Small intestine (tissue), 7 donors: ENCODE results near the gene DOCK4. TPM values are rescaled to one million over a fixed set of nuclear protein-coding genes. Genes with fewer than 3 reads are reported as not detected.

Experiments used
- DNase-seq, 2 donors: peaks; one replicate each; pipeline versions ENCODE4 v3.0.0 to v3.0.0-alpha.2; 2013
- FAIRE-seq: peaks from 2 replicates; lab custom pipeline; 2012; peaks lifted over from hg19 to GRCh38; lab: Jason Lieb, UNC
- H3K27ac ChIP-seq, 3 donors: one replicate each; pipeline ENCODE4 v1.5.1; 2013; ENCODE audit warnings: low read length in 2 of 3, mild to moderate bottlenecking in 2 of 3, control low read depth in 1 of 3, inconsistent platforms in 1 of 3, low read depth in 1 of 3, moderate library complexity in 1 of 3
- H3K27me3 ChIP-seq, 3 donors: one replicate each; pipeline ENCODE4 v1.6.1; 2013; ENCODE audit warnings: low read length in 3 of 3, inconsistent platforms in 1 of 3; ENCODE audit not compliant: control insufficient read depth in 3 of 3, insufficient read depth in 3 of 3
- H3K36me3 ChIP-seq, 3 donors: one replicate each; pipeline ENCODE4 v1.6.1; 2013; ENCODE audit warnings: low read length in 3 of 3, inconsistent platforms in 1 of 3, low read depth in 1 of 3, mild to moderate bottlenecking in 1 of 3, moderate library complexity in 1 of 3; ENCODE audit not compliant: control insufficient read depth in 3 of 3, insufficient read depth in 2 of 3
- H3K4me1 ChIP-seq, 3 donors: one replicate each; pipeline ENCODE4 v1.6.1; 2013; ENCODE audit warnings: low read length in 2 of 3, inconsistent platforms in 1 of 3, low read depth in 1 of 3, mild to moderate bottlenecking in 1 of 3, moderate library complexity in 1 of 3; ENCODE audit not compliant: control insufficient read depth in 3 of 3, insufficient read depth in 2 of 3
- H3K4me3 ChIP-seq, 3 donors: one replicate each; pipeline ENCODE4 v1.5.1; 2013; ENCODE audit warnings: low read length in 3 of 3, control low read depth in 1 of 3, inconsistent platforms in 1 of 3, low read depth in 1 of 3, mild to moderate bottlenecking in 1 of 3, moderate library complexity in 1 of 3
- H3K9me3 ChIP-seq, 2 donors: one replicate each; pipeline ENCODE4 v1.6.1; 2013; ENCODE audit warnings: low read depth in 1 of 2, low read length in 1 of 2; ENCODE audit not compliant: control insufficient read depth in 2 of 2, insufficient read depth in 1 of 2
- WGBS, 3 donors: extraction: QIAGEN DNeasy Blood & Tissue Kit; methylation state at CpG; one replicate each; pipeline ENCODE4 v1.1.7; 2013; 5-methylcytosine and 5-hydroxymethylcytosine counted together
- polyA plus RNA-seq, 4 donors: library from polyadenylated mRNA; stranded (reverse) in 3 of 4; unstranded in 1 of 4; fragments of 200-250 nt in 3 of 4; fragments of 120-200 nt in 1 of 4; gene quantifications; one replicate each; pipeline versions ENCODE4 v1.2.1 to v1.2.3, GENCODE V29; 2013
- donor health status: healthy with polysubstance abuse.
- donor health status: control.
- donor health status: control.
- donor health status: Bipolar disorder and iron deficiency.
- donor health status: healthy.

Gene DOCK4
- polyA plus RNA-seq, 4 donors, result 1.9 to 4.1 (median 3.8) TPM; not detected in 1

DNA sequence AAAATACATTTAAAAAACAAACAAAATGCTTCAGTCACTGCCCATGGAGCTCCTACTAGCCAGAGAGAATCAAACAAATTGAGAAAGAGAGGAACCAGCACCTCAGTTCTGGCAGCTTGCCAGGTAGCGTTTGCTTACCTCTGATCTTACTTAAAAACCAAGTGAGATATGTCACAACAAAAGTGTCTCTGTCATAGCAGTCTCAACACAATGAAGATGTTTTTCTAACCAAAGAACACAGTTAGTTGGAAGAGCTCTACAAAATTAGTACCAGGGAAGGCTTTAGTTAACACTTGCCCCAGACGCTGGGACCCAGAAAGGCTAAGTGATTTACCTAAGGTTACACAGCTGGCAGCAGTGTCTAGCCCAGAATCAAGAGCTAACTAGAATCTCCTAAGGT lies 3.4 kb downstream of the DOCK4 start:
- FAIRE-seq (no peak), DNase-seq (peak in 1 of 2 donors; percentile 8)
- WGBS, 3 donors, result 23 to 37% (median 34%) methylated on average over 2 of the region's 2 CpGs
- no peaks in the 10 kb centered on the region for H3K9me3 ChIP-seq
- H3K27ac ChIP-seq, result no peak overlapping the region
- peaks cover 0 to 17% (median 2%) of the 10 kb centered on the region in 3 donors for H3K27me3 ChIP-seq
- no peak overlapping the region for H3K4me3 ChIP-seq
- H3K4me1 ChIP-seq, result peaks cover 0 to 10% (median 4%) of the 10 kb centered on the region in 3 donors
- H3K36me3 ChIP-seq, result no peaks in the 10 kb centered on the region

DNA sequence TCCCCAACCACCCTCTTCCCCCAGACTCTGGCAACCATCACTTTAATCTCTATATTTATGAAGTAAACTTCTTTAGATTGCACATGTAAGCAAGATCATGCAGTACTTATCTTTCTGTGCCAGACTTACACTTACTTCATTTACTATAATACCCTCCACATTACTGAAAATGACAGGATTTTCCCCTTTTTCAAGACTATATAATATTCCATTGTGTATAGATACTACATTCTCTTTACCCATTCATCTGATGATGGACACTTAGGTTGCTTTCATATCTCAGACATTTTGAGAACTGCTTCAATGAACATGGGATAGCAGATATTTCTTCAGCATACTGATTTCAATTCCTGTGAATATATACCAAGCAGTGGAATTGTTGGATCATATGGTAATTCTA lies 4.4 kb downstream of the DOCK4 start:
- Histone ChIP-seq H3K9me3 (no peaks in the 10 kb centered on the region), H3K4me3 (no peak overlapping the region), H3K4me1 (peaks cover 0 to 6% (median 4%) of the 10 kb centered on the region in 3 donors), H3K27ac (no peak overlapping the region), H3K36me3 (no peaks in the 10 kb centered on the region), H3K27me3 (peaks cover 0 to 17% (median 2%) of the 10 kb centered on the region in 3 donors)
- FAIRE-seq, result no peak
- no peak for DNase-seq

DNA sequence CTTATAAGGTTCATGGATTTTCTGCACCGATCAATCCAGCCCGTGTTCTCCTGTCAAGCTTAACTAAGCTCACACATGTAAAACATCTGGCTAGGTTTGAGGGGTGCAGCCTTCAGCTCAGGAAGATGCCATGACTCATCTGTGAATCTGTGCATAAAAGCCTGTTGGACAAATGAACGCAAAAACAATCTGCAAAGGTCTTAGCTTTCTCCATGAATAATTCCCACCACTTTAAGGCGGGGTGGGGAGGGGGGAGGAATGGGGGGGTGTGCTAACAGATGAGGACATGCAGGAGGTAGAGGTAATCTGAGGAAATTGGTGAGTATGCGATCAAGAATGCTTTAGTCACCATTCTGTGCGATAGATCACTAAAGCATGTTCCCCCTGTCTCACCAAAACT lies 4.8 kb downstream of the DOCK4 start:
- Histone ChIP-seq H3K4me3 (no peak overlapping the region), H3K36me3 (no peaks in the 10 kb centered on the region), H3K9me3 (no peaks in the 10 kb centered on the region), H3K27ac (no peak overlapping the region), H3K4me1 (peaks cover 0 to 6% (median 4%) of the 10 kb centered on the region in 3 donors), H3K27me3 (peaks cover 0 to 17% (median 2%) of the 10 kb centered on the region in 3 donors)
- no peak for FAIRE-seq
- DNase-seq, result no peak
- WGBS, 3 donors, result 79 to 83% (median 81%) methylated on average over 6 of the region's 6 CpGs

DNA sequence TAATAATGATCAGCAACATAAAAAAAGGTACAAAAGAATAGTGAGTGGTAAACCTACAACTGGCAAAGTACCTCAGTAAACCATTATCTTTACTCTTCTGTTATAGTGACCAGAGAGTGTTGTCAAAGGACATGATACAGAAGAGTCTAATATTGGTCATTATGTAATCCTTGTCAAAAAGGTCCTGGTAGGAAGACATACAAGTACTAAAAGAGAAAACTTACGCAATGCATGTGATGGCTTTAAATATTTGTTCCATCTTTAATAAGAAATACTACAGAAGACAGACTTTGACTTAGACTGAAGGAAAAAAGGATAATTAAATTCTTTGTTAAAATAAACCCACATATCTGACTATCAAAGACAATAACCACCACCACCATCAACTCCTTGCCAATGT lies 6.5 kb downstream of the DOCK4 start:
- H3K9me3 ChIP-seq, result no peaks in the 10 kb centered on the region
- H3K27ac ChIP-seq, result no peak overlapping the region
- FAIRE-seq, result no peak
- DNase-seq, result no peak
- no peak overlapping the region for H3K4me3 ChIP-seq
- no peaks in the 10 kb centered on the region for H3K36me3 ChIP-seq
- WGBS, 3 donors, result 94 to 97% (median 97%) methylated on average over 1 of the region's 1 CpG
- peaks cover 0 to 4% (median 4%) of the 10 kb centered on the region in 3 donors for H3K4me1 ChIP-seq
- H3K27me3 ChIP-seq, result peaks cover 0 to 8% (median 2%) of the 10 kb centered on the region in 3 donors

DNA sequence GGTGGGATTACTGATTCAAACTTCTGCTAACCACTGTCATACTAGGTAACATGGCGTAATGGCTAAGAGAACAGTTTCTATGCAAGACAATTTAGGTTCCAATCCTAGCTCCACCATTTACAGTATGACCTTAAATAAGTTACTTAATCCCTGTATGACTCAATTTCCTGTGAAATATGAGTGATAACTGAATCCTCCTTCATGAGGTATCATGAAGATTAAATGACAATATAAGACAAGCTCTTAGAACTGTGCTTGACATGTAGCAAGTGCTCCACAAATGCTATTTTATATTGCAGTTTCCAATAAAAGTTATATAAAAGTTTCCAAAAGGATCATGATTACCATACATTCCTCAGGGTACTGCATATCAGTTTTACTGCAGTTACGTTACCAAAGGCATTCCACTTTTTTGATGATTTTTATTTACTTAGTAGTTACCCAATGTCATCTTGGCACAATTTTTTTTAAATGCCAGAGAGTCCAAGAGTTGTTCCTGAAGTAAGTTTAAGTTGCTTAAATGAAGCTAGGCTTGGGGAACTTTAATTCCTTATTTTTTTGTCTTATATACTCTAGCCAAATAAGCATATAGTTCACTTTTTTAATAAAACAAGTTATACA lies 7.1 kb downstream of the DOCK4 start:
- peaks cover 0 to under 1% (median 0%) of the 10 kb centered on the region in 3 donors for H3K4me1 ChIP-seq
- no peaks in the 10 kb centered on the region for H3K36me3 ChIP-seq
- H3K4me3 ChIP-seq, result no peak overlapping the region
- FAIRE-seq, result no peak
- peaks cover 0 to 4% (median under 1%) of the 10 kb centered on the region in 3 donors for H3K27me3 ChIP-seq
- no peak overlapping the region for H3K27ac ChIP-seq
- 78 to 85% (median 79%) methylated on average over 2 of the region's 2 CpGs for WGBS, 3 donors
- H3K9me3 ChIP-seq, result no peaks in the 10 kb centered on the region
- DNase-seq, result no peak

DNA sequence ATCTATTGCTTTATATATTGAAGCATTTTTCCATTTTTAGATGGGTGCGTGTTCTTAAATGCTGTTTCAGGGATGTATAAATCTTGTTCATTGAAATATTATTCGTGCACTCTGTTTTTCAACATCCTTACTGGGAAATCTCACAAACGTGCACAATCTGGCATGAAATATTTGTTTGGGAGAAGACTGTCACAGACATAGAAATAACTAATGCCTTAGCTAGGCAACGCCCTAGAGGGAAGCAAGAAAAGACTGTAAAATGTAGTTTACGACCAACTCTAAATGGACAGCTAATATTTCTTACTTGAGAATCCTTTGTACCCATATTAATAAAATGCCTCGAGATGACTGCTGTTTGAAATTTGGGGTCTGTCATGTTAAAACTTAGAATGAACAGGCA lies 8.9 kb downstream of the DOCK4 start:
- 75 to 80% (median 80%) methylated on average over 6 of the region's 6 CpGs for whole genome bisulfite sequencing, 3 donors
- DNase-seq (no peak), FAIRE-seq (no peak)

DNA sequence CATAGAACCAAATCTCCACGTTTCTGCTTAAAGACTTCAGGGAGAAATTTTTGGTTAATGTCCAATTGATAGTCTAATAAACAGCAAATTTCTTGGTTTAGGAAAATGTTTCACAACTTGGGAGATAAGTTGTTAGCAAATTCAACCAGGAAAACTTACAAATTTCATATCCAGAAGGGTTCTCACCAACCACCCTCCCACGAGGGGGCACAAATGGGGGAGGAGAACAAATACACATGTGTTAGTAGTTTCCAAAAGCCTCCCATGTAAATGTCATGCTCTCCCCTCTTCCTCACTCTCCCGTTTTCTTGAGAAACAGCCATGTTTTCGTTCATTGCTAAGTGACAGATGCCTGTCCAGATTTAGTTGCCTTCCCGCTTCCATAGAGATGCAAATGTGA lies 10.5 kb downstream of the DOCK4 start:
- FAIRE-seq (no peak), DNase-seq (no peak)
- no peak overlapping the region for H3K4me3 ChIP-seq
- H3K36me3 ChIP-seq, result no peaks in the 10 kb centered on the region
- H3K27ac ChIP-seq, result no peak overlapping the region
- H3K9me3 ChIP-seq, result peaks cover 0 to 6% of the 10 kb centered on the region in 2 donors
- 68 to 76% (median 71%) methylated on average over 5 of the region's 5 CpGs for WGBS, 3 donors
- H3K4me1 ChIP-seq, result no peaks in the 10 kb centered on the region
- no peaks in the 10 kb centered on the region for H3K27me3 ChIP-seq

More for the DNA sequence above, 8.9 kb downstream of the DOCK4 start:
- H3K36me3 ChIP-seq, result no peaks in the 10 kb centered on the region
- H3K27me3 ChIP-seq, result no peaks in the 10 kb centered on the region
- H3K4me3 ChIP-seq, result no peak overlapping the region
- H3K9me3 ChIP-seq, result peaks cover 0 to 6% of the 10 kb centered on the region in 2 donors
- no peak overlapping the region for H3K27ac ChIP-seq
- no peaks in the 10 kb centered on the region for H3K4me1 ChIP-seq

DNA sequence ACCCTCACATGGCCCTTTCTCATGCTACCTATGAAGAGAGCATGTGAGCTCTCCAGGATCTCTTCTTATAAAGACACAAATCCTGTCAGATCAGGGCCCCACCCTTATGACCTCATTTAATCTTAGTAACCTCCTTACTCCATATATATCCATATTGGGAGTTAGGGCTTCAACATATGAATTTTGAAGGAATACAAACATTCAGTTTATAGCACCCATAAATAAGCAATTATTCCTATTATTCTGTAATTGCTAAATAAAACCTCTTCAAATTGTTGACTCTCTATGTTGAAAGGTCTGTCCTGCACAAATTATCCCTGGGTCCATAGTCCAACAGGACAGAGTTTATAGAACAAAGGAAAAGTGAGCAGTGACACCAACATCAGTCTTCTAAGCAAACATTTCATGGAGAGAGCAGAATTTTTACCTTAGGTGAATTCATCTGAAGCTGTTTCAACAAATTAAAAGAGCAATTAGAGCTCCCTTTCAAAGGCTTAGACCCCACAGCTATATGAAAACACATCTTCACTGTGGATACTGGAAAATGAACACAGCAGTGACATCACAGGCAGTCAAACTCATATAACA lies 12.2 kb downstream of the DOCK4 start:
- Histone ChIP-seq H3K27me3 (no peaks in the 10 kb centered on the region), H3K36me3 (no peaks in the 10 kb centered on the region), H3K9me3 (peaks cover 0 to 6% of the 10 kb centered on the region in 2 donors), H3K4me1 (no peaks in the 10 kb centered on the region), H3K4me3 (no peak overlapping the region), H3K27ac (no peak overlapping the region)
- DNase-seq (no peak), FAIRE-seq (no peak)
